ENCODE measurements around the gene ATP10A. TPM values are rescaled to one million over a fixed set of nuclear protein-coding genes. Genes with fewer than 3 reads are reported as not detected.

Gene ATP10A
- total RNA-seq, 4 donors from 2014 or later, result 3.8 to 7.1 (median 5.2) TPM

- TF ChIP-seq EP300 (IDR thresholded peaks at IDR 0.05) (no peak), CTCF (IDR thresholded peaks at IDR 0.05) (no peak), POLR2AphosphoS5 (IDR thresholded peaks at IDR 0.05) (no peak), POLR2A (IDR thresholded peaks at IDR 0.05) (no peak)
- Histone ChIP-seq H3K36me3 (no peaks in the 10 kb centered on the region), H3K27ac (peak overlapping the region; percentile 80), H3K9me3 (no peaks in the 10 kb centered on the region), H3K4me1 (peaks cover 54% of the 10 kb centered on the region), H3K4me3 (no peak overlapping the region), H3K27me3 (no peaks in the 10 kb centered on the region)
- no peak for DNase-seq (ENCODE audit: low spot score in 2 of 2)
- 70% methylated on average over 5 of the region's 5 CpGs for WGBS
These were observed 73.5 kb downstream of the ATP10A start for GRCh38 chr15:25789616-25789999.

GRCh38 chr15:25789211-25789610, 73.9 kb downstream of the ATP10A start:
- peak in 1 of 2 donors; percentile 67 for DNase-seq (ENCODE audit: low spot score in 2 of 2)
- H3K36me3 ChIP-seq, result no peaks in the 10 kb centered on the region
- peak overlapping the region; percentile 52 for H3K27ac ChIP-seq
- TF ChIP-seq POLR2AphosphoS5 (IDR thresholded peaks at IDR 0.05) (no peak), EP300 (IDR thresholded peaks at IDR 0.05) (no peak), CTCF (IDR thresholded peaks at IDR 0.05) (no peak), POLR2A (IDR thresholded peaks at IDR 0.05) (no peak)
- H3K4me3 ChIP-seq, result no peak overlapping the region
- no peaks in the 10 kb centered on the region for H3K9me3 ChIP-seq
- H3K27me3 ChIP-seq, result no peaks in the 10 kb centered on the region
- 56% methylated on average over 2 of the region's 2 CpGs for WGBS
- peaks cover 55% of the 10 kb centered on the region for H3K4me1 ChIP-seq

GRCh38 chr15:25787855-25788520, 75.1 kb downstream of the ATP10A start:
- no peaks in the 10 kb centered on the region for H3K27me3 ChIP-seq
- TF ChIP-seq POLR2AphosphoS5 (IDR thresholded peaks at IDR 0.05), result no peak
- TF ChIP-seq CTCF (IDR thresholded peaks at IDR 0.05), result no peak
- TF ChIP-seq POLR2A (IDR thresholded peaks at IDR 0.05), result no peak
- TF ChIP-seq EP300 (IDR thresholded peaks at IDR 0.05), result no peak
- WGBS, result 24% methylated on average over 13 of the region's 13 CpGs
- peaks cover 61% of the 10 kb centered on the region for H3K4me1 ChIP-seq
- H3K36me3 ChIP-seq, result no peaks in the 10 kb centered on the region
- peak in 1 of 2 donors; percentile 29 for DNase-seq (ENCODE audit: low spot score in 2 of 2)
- H3K4me3 ChIP-seq, result no peak overlapping the region
- no peaks in the 10 kb centered on the region for H3K9me3 ChIP-seq
- H3K27ac ChIP-seq, result peak overlapping the region; percentile 52

- Histone ChIP-seq H3K4me3 (no peak overlapping the region), H3K4me1 (peaks cover 61% of the 10 kb centered on the region), H3K27ac (no peak overlapping the region), H3K9me3 (no peaks in the 10 kb centered on the region), H3K36me3 (no peaks in the 10 kb centered on the region), H3K27me3 (no peaks in the 10 kb centered on the region)
- TF ChIP-seq POLR2AphosphoS5 (IDR thresholded peaks at IDR 0.05) (no peak), CTCF (IDR thresholded peaks at IDR 0.05) (no peak), EP300 (IDR thresholded peaks at IDR 0.05) (no peak), POLR2A (IDR thresholded peaks at IDR 0.05) (no peak)
- WGBS, result 78% methylated on average over 2 of the region's 2 CpGs
- peak in 1 of 2 donors; percentile 54 for DNase-seq (ENCODE audit: low spot score in 2 of 2)
These were observed 75.7 kb downstream of the ATP10A start for GRCh38 chr15:25787381-25787780.

- Histone ChIP-seq H3K9me3 (no peaks in the 10 kb centered on the region), H3K36me3 (no peaks in the 10 kb centered on the region), H3K4me1 (peaks cover 57% of the 10 kb centered on the region), H3K4me3 (no peak overlapping the region), H3K27me3 (no peaks in the 10 kb centered on the region), H3K27ac (peak overlapping the region; percentile 45)
- no peak for DNase-seq (ENCODE audit: low spot score in 2 of 2)
- TF ChIP-seq POLR2AphosphoS5 (IDR thresholded peaks at IDR 0.05) (no peak), POLR2A (IDR thresholded peaks at IDR 0.05) (no peak), EP300 (IDR thresholded peaks at IDR 0.05) (no peak), CTCF (IDR thresholded peaks at IDR 0.05) (no peak)
- 84% methylated on average over 14 of the region's 14 CpGs for WGBS
These were observed 77.1 kb downstream of the ATP10A start for GRCh38 chr15:25786040-25786439.
